Mucosa of descending colon (tissue), 3 donors: ENCODE results near the gene STRIP1. TPM values are rescaled to one million over a fixed set of nuclear protein-coding genes. Genes with fewer than 3 reads are reported as not detected.

Source experiments
- ATAC-seq: fragments of 200-7000 bp; cut with Tn5 transposase; one replicate; pipeline ENCODE4 v1.9.1; 2020; ENCODE audit warnings: mild to moderate bottlenecking, moderate library complexity
- DNase-seq, 3 donors: peaks; one replicate each; pipeline ENCODE4 v3.0.0-alpha.2; 2020
- H3K36me3 ChIP-seq: fragments of 200-600 bp; one replicate; pipeline ENCODE4 v1.8.0; 2021; ENCODE audit warnings: low read depth, mild to moderate bottlenecking
- H3K4me1 ChIP-seq: fragments of 200-600 bp; one replicate; pipeline ENCODE4 v1.8.0; 2021; ENCODE audit warnings: low read depth, mild to moderate bottlenecking
- H3K4me3 ChIP-seq: fragments of 200-600 bp; one replicate; pipeline ENCODE4 v1.8.0; 2021; ENCODE audit warnings: mild to moderate bottlenecking
- H3K9me3 ChIP-seq: fragments of 200-600 bp; one replicate; pipeline ENCODE4 v1.8.0; 2021; ENCODE audit warnings: mild to moderate bottlenecking
- intact Hi-C, 2 donors: fragments of 100-400 bp; cut with DNase I in 1 of 2; cut with micrococcal nuclease in 1 of 2; formaldehyde crosslinking; loops; one replicate each; pipeline versions ENCODE4 v1.11.0 to v1.11.1; 2022; cut with DNase I, micrococcal nuclease
- total RNA-seq, 3 donors: library from RNA; stranded (reverse); fragmentation: NEBNext Ultra II Directional in 2 of 3; extraction: Animal tissue kit (Norgen Biotek cat#: 25700) in 2 of 3; gene quantifications; one replicate each; pipeline versions ENCODE4 v1.2.1 to v1.2.4, GENCODE V29; 2021 to 2023
- TF ChIP-seq, protein P1 (sequence below): fragments of 200-600 bp; IDR thresholded peaks from one replicate; pipeline ENCODE4 v1.8.0; 2022; ENCODE audit warnings: antibody characterized with exemption, mild to moderate bottlenecking
- donor health status: DM: no; HTN: no; CAD: no; lungs with moderate emphysema.
- donor health status: DM: no; HTN: no; CAD: no.
- donor health status: DM: no; HTN: yes; CAD: no.

STRIP1 gene
- total RNA-seq, 3 donors from 2014 or later, result 36.6 to 54.8 (median 43.4) TPM

DNA sequence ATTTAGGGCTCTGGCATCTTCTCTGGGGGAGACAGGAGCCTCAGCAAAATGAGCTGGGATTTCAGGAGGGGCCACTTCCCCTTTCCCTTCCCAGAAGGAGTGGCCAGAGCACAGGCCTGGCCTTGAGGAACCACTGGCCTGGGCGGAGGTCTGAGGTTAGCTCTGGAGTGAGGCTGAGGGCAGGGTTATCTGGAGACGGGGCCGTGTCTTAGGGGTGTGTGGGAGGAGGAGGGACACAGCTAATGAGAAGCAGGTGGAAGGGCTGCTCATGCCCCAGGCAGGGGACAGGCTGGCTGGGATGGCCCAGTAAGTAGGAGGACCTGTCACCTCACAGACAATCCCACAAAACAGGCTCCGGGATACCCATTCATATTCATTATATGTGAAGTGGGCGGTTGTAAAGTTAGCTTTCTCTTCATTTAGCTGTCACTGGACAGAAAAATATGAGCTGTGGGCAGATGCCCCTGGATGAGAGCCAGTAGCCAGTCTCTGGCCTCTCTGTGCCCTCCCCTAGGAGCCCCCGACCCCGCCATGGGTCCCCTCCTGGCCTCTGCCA lies 23.6 kb downstream of the STRIP1 start:
- no peaks in the 10 kb centered on the region for H3K9me3 ChIP-seq
- intact Hi-C loops, result loop anchor here in 1 of 2 donors (5.0 kb wide), 1 partner anchor 44 kb away; no protein-coding TSS in a partner anchor
- TF ChIP-seq, protein P1, sequence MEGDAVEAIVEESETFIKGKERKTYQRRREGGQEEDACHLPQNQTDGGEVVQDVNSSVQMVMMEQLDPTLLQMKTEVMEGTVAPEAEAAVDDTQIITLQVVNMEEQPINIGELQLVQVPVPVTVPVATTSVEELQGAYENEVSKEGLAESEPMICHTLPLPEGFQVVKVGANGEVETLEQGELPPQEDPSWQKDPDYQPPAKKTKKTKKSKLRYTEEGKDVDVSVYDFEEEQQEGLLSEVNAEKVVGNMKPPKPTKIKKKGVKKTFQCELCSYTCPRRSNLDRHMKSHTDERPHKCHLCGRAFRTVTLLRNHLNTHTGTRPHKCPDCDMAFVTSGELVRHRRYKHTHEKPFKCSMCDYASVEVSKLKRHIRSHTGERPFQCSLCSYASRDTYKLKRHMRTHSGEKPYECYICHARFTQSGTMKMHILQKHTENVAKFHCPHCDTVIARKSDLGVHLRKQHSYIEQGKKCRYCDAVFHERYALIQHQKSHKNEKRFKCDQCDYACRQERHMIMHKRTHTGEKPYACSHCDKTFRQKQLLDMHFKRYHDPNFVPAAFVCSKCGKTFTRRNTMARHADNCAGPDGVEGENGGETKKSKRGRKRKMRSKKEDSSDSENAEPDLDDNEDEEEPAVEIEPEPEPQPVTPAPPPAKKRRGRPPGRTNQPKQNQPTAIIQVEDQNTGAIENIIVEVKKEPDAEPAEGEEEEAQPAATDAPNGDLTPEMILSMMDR, result no peak
- H3K4me1 ChIP-seq, result peaks cover 11% of the 10 kb centered on the region
- ATAC-seq (no peak), DNase-seq (no peak)
- H3K36me3 ChIP-seq, result no peaks in the 10 kb centered on the region
- no peak overlapping the region for H3K4me3 ChIP-seq

DNA sequence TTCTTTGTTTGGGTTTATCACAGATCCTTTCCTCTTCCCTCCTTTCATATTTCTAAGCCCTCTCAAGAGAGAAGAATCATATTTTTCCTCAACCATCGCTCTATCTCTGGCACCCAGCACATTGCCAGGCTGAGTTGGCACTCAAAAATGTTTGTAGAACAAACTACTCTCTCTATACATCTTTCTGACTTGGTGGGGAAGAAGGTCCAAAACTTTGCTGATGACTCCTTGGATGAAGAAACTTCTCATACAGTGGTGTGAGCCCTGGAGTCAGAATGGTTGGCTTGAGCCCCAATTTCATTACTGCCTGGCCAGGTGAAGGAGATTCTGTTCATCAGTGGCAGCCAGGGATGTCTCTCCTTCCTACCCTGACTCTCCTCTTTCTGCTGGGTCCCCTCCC lies 24.2 kb downstream of the STRIP1 start:
- intact Hi-C loops, result loop anchor here in 1 of 2 donors (5.0 kb wide), 1 partner anchor 44 kb away; no protein-coding TSS in a partner anchor

DNA sequence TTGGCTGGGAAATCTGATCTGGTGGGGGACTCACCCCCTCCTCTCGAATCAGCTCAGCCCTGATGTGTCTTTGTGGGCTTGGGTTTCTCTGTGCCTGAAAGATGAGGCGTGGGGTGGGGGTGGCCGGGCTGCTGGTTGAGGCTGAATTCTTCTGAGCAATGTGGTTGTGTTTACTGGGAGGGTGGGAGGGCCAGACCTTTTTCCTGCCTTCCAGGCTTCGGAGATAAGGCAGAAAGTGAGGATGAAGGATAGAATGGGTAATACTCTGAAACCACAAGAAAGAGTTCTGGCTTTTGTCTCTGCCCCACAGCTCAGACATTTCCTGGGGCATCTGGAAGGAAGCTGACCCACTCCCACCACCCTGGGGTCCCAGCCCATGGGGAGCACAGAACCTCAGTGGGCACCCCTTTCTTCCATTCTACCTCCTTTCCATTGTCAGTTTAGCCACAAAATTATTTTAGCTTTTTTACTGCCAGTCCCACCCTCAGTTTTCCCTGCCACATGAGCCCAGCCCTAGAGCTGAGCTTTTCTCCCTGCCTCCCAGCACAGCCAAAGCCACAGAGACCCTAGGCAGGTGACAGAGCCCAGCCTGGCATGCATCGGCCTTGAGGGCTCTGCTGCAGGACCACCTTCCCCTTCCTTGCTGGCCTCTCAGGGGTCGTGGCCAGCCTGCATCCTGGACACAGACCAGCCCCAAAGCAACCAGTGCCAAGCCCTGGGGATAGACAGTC lies 24.9 kb downstream of the STRIP1 start:
- H3K36me3 ChIP-seq, result no peaks in the 10 kb centered on the region
- no peak for ATAC-seq
- intact Hi-C loops, result loop anchor here in 1 of 2 donors (5.0 kb wide), 1 partner anchor 43 kb away; no protein-coding TSS in a partner anchor
- TF ChIP-seq, protein P1, result no peak
- no peak for DNase-seq
- no peak overlapping the region for H3K4me3 ChIP-seq
- H3K4me1 ChIP-seq, result peaks cover 11% of the 10 kb centered on the region
- no peaks in the 10 kb centered on the region for H3K9me3 ChIP-seq

More for the DNA sequence above, 24.2 kb downstream of the STRIP1 start:
- TF ChIP-seq, protein P1, result no peak
- DNase-seq (no peak), ATAC-seq (no peak)
- no peak overlapping the region for H3K4me3 ChIP-seq
- H3K9me3 ChIP-seq, result no peaks in the 10 kb centered on the region
- H3K36me3 ChIP-seq, result no peaks in the 10 kb centered on the region
- peaks cover 11% of the 10 kb centered on the region for H3K4me1 ChIP-seq

DNA sequence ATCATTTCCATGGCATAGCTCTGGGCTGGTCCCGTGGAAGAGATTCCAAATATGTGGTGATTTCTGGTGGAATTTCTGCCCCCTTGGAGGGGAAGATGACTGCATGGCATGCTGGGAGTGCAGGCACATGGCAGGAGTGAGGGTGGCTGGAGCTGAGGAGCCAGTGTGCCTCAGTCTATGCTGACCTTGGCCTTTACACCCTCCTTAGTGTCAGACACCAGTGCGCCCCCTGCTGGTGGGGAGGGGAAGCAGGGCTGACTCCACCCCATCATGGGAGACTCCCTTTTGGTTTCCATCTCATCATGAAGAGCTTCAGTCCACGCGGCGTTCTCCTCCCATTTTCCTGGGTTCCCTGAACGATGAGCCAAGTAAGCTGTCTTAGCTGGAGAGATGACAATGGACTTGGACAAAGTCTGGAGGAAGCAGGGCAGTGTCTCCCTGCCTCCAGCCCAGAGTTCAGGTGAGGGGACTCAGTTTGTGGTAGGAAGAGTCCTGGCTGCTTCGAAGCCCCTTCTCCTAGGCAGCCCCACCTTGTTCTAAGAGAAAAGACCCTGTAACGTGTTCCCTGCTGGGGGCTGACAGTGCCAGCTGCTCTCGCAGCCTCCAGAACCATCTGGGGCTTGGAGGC lies 25.7 kb downstream of the STRIP1 start:
- peaks cover 11% of the 10 kb centered on the region for H3K4me1 ChIP-seq
- no peaks in the 10 kb centered on the region for H3K9me3 ChIP-seq
- TF ChIP-seq, protein P1, result peak; percentile 63
- no peaks in the 10 kb centered on the region for H3K36me3 ChIP-seq
- intact Hi-C loops, result no loop called here
- ATAC-seq, result peak; percentile 48
- peak; percentile 57 to 66 (median 64) for DNase-seq
- no peak overlapping the region for H3K4me3 ChIP-seq

DNA sequence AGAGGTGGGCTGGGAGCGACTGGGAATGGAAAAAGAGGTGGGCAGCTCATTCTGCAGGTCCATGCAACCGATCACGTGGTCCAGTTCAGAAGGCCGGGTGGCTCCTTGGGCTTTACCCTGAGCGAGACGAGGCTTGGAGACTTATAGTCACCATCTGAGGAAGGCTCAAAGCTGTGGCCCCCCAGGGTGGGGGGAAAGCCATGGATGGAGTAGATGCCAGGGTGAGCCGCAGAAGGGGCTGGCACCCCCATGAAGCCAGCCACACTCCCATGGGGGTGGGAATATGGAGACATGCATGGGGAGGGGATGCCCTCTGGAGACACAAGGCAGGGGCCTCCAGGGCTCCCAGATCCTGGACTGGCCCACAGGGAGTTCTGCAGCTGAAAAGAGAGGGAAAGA lies 26.2 kb downstream of the STRIP1 start:
- Histone ChIP-seq H3K4me1 (peaks cover 7% of the 10 kb centered on the region), H3K4me3 (no peak overlapping the region), H3K36me3 (no peaks in the 10 kb centered on the region), H3K9me3 (no peaks in the 10 kb centered on the region)
- no peak for ATAC-seq
- intact Hi-C loops, result no loop called here
- no peak for DNase-seq
- TF ChIP-seq, protein P1, result no peak
